Endothelial cell of umbilical vein (primary cell): ENCODE measurements around the gene ACSL4. TPM values are rescaled to one million over a fixed set of nuclear protein-coding genes. Genes with fewer than 3 reads are reported as not detected.

Source experiments
- BruUV-seq: library from RNA; stranded (reverse); fragments of 400-500 nt; replicated peaks from 2 replicates; lab custom pipeline; 2021; lab: Mats Ljungman, UMichigan
- CTCF ChIA-PET: fragments of 300-600, 350-600 bp; sonication (Branson Sonifier 250); formaldehyde crosslinking; loops from one replicate; lab custom pipeline; 2021; ENCODE audit warnings: antibody characterized with exemption, inconsistent platforms; lab: Charles Lee
- POLR2A ChIA-PET: fragments of 300-600, 350-600 bp; sonication (Branson Sonifier 250); formaldehyde crosslinking; loops from one replicate; lab custom pipeline; 2021; ENCODE audit warnings: antibody characterized with exemption, inconsistent platforms; lab: Charles Lee
- DNase-seq: peaks from one replicate; pipeline ENCODE4 v3.0.0-alpha.2; 2011; ENCODE audit warnings: low read depth, low spot score
- FAIRE-seq: peaks from 2 replicates; lab custom pipeline; 2011; peaks lifted over from hg19 to GRCh38; lab: Jason Lieb, UNC
- H2AFZ ChIP-seq: 2 replicates; pipeline ENCODE4 v1.6.0; 2012; ENCODE audit warnings: low read depth, low read length, control low read depth, inconsistent platforms
- H3K27ac ChIP-seq: 2 replicates; pipeline ENCODE4 v1.5.1; 2011; ENCODE audit warnings: low read depth, mild to moderate bottlenecking, control low read depth, low read length, moderate library complexity; ENCODE audit not compliant: insufficient read depth
- H3K27me3 ChIP-seq, 2 experiments: 2 replicates each; pipeline versions ENCODE4 v1.6.0 to v1.6.1; 2011; ENCODE audit warnings: low read length in 2 of 2, mixed read lengths in 1 of 2; ENCODE audit not compliant: control insufficient read depth in 2 of 2, insufficient read depth in 2 of 2
- H3K36me3 ChIP-seq, 2 experiments: 2 replicates in 1 of 2; 3 replicates in 1 of 2; pipeline ENCODE4 v1.5.1; 2011; ENCODE audit warnings: low read length in 2 of 2, mild to moderate bottlenecking in 1 of 2, moderate library complexity in 1 of 2; ENCODE audit not compliant: control insufficient read depth in 2 of 2, insufficient read depth in 2 of 2; ENCODE audit errors: extremely low read depth in 1 of 2
- H3K4me1 ChIP-seq: 3 replicates; pipeline ENCODE4 v1.5.1; 2011; ENCODE audit warnings: mild to moderate bottlenecking, low read length; ENCODE audit not compliant: control insufficient read depth, insufficient read depth; ENCODE audit errors: extremely low read depth
- H3K4me2 ChIP-seq: 2 replicates; pipeline ENCODE4 v1.6.1; 2011; ENCODE audit warnings: low read length, control low read depth, mixed read lengths; ENCODE audit not compliant: insufficient read depth
- H3K4me3 ChIP-seq, 3 experiments: fragments of 200-600 bp in 1 of 3; sonication (generic), shearing (Covaris generic) in 1 of 3; replicated peaks in 1 of 3; 2 replicates each; pipeline ENCODE4 v1.5.1; 2011 to 2016; ENCODE audit warnings: control low read depth in 3 of 3, low read length in 3 of 3, mild to moderate bottlenecking in 2 of 3, inconsistent platforms in 1 of 3, low read depth in 1 of 3, moderate library complexity in 1 of 3; ENCODE audit not compliant: insufficient read depth in 1 of 3
- H3K79me2 ChIP-seq: 2 replicates; pipeline ENCODE4 v1.6.0; 2012; ENCODE audit warnings: low read length, inconsistent platforms; ENCODE audit not compliant: control insufficient read depth, insufficient read depth
- H3K9ac ChIP-seq: replicated peaks from 2 replicates; pipeline ENCODE3; 2011; ENCODE audit warnings: low read length, control low read depth; ENCODE audit not compliant: insufficient read depth; ENCODE audit errors: extremely low read depth
- H3K9me1 ChIP-seq: replicated peaks from 3 replicates; pipeline ENCODE4 v1.6.0; 2011; ENCODE audit warnings: mild to moderate bottlenecking, low read length; ENCODE audit not compliant: control insufficient read depth, insufficient read depth; ENCODE audit errors: extremely low read depth
- H3K9me3 ChIP-seq: replicated peaks from 2 replicates; pipeline ENCODE4 v1.5.1; 2012; ENCODE audit warnings: low read length, inconsistent platforms; ENCODE audit not compliant: control insufficient read depth, insufficient read depth
- H4K20me1 ChIP-seq: replicated peaks from 2 replicates; pipeline ENCODE3; 2011; ENCODE audit warnings: mild to moderate bottlenecking, low read length; ENCODE audit not compliant: control insufficient read depth, insufficient read depth; ENCODE audit errors: extremely low read depth
- EZH2 ChIP-seq: IDR thresholded peaks from 2 replicates; pipeline ENCODE4 v1.6.1; 2012; ENCODE audit warnings: borderline replicate concordance, low read depth, mild to moderate bottlenecking, moderate library complexity, low read length, inconsistent platforms; ENCODE audit not compliant: severe bottlenecking
- FOS ChIP-seq: IDR thresholded peaks from 2 replicates; pipeline ENCODE4 v1.6.1; 2011; ENCODE audit warnings: mild to moderate bottlenecking, low read length, moderate library complexity, borderline replicate concordance; ENCODE audit not compliant: insufficient read depth
- GATA2 ChIP-seq: IDR thresholded peaks from 2 replicates; pipeline ENCODE4 v1.7.0; 2011; ENCODE audit warnings: low read depth, mild to moderate bottlenecking, moderate library complexity, mixed read lengths, low read length; ENCODE audit not compliant: insufficient read length, insufficient read depth
- JUN ChIP-seq: IDR thresholded peaks from 2 replicates; pipeline ENCODE4 v1.6.1; 2011; ENCODE audit warnings: borderline replicate concordance, low read depth; ENCODE audit not compliant: insufficient read length, insufficient read depth
- MYC ChIP-seq: IDR thresholded peaks from one replicate; pipeline ENCODE4 v1.6.1; 2011; ENCODE audit warnings: mild to moderate bottlenecking, low read depth, low read length
- POLR2A ChIP-seq: IDR thresholded peaks from 2 replicates; pipeline ENCODE4 v1.6.1; 2012; ENCODE audit warnings: low read depth, mild to moderate bottlenecking, control low read depth, low read length
- POLR2AphosphoS5 ChIP-seq: IDR thresholded peaks from 2 replicates; pipeline ENCODE4 v1.6.1; 2012; ENCODE audit warnings: low read depth, mild to moderate bottlenecking, control low read depth, low read length, moderate library complexity; ENCODE audit not compliant: insufficient read depth
- dilution Hi-C: fragments of 300-500 bp; cut with MboI; formaldehyde crosslinking; loops from one replicate; pipeline ENCODE4 v1.15.0; 2019; ENCODE audit warnings: low sequenced_read_pairs; ENCODE audit not compliant: extremely low pct_ligation_motif_present
- intact Hi-C: fragments of 100-400 bp; cut with micrococcal nuclease; formaldehyde crosslinking; loops from one replicate; pipeline ENCODE4 v1.10.0; 2022
- polyA plus RNA-seq, 4 experiments: library from polyadenylated mRNA; depleted of rRNA in 3 of 4; stranded (reverse) in 3 of 4; unstranded in 1 of 4; fragments of >200 nt; gene quantifications; 2 replicates each; pipeline versions ENCODE4 v1.2.1 to v1.2.3, GENCODE V29; 2011 to 2012; ENCODE audit warnings: missing spikeins in 1 of 4
- total RNA-seq: library from RNA; stranded (reverse); gene quantifications from 2 replicates; pipeline ENCODE4 v1.2.3, GENCODE V29; 2021
- TF ChIP-seq, protein P1 (sequence below), 2 donors: IDR thresholded peaks; 1 replicate in 1 of 2; 2 replicates in 1 of 2; pipeline ENCODE4 v1.5.1; 2011; ENCODE audit warnings: low read length in 2 of 2, mild to moderate bottlenecking in 2 of 2, moderate library complexity in 2 of 2, control low read depth in 1 of 2, inconsistent platforms in 1 of 2, low read depth in 1 of 2; ENCODE audit not compliant: insufficient read depth in 1 of 2; ENCODE audit errors: extremely low read depth in 1 of 2
- TF ChIP-seq, protein P2 (sequence below): IDR thresholded peaks from 2 replicates; pipeline ENCODE4 v1.6.1; 2011; ENCODE audit not compliant: insufficient read depth, insufficient read length

Gene ACSL4
- total and polyA plus RNA-seq, 2 donors (not counting 3 experiments of a cell fraction or from before 2014, with no cell fraction given): 20.7 to 85.5 TPM

DNA sequence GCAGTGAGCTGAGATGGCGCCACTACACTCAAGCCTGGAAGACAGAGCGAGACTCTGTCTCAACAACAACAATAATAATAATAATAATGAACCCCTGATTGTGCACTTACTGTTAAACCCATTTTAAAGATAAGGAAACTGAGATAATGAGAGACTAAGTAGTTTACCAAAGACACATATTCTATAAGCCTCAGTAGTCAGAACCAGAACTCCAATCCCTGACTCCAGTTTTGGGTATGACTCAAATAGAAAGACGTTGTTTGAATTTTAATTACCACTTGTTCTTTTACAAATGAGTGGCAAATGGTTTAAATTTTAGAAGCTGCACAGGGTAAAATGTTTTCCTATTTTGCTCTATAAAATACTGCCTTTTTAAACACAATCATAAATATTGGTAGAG lies 37.4 kb downstream of the ACSL4 start:
- POLR2A ChIA-PET: no interaction called here
- intact Hi-C loops: no loop called here
- no peak overlapping the region for H3K4me3 ChIP-seq
- H3K27ac ChIP-seq: no peak overlapping the region
- TF ChIP-seq POLR2AphosphoS5 (no peak), JUN (no peak), FOS (no peak), EZH2 (no peak), GATA2 (no peak), POLR2A (no peak), MYC (no peak)
- TF ChIP-seq, protein P1, sequence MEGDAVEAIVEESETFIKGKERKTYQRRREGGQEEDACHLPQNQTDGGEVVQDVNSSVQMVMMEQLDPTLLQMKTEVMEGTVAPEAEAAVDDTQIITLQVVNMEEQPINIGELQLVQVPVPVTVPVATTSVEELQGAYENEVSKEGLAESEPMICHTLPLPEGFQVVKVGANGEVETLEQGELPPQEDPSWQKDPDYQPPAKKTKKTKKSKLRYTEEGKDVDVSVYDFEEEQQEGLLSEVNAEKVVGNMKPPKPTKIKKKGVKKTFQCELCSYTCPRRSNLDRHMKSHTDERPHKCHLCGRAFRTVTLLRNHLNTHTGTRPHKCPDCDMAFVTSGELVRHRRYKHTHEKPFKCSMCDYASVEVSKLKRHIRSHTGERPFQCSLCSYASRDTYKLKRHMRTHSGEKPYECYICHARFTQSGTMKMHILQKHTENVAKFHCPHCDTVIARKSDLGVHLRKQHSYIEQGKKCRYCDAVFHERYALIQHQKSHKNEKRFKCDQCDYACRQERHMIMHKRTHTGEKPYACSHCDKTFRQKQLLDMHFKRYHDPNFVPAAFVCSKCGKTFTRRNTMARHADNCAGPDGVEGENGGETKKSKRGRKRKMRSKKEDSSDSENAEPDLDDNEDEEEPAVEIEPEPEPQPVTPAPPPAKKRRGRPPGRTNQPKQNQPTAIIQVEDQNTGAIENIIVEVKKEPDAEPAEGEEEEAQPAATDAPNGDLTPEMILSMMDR (IDR thresholded peaks at IDR 0.05; ENCODE audit: extremely low read depth in 1 of 2, insufficient read depth in 1 of 2, low read depth in 1 of 2, low read length in 2 of 2): no peak
- TF ChIP-seq, protein P2, sequence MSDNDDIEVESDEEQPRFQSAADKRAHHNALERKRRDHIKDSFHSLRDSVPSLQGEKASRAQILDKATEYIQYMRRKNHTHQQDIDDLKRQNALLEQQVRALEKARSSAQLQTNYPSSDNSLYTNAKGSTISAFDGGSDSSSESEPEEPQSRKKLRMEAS: no peak
- H3K9me1 ChIP-seq: no peaks in the 10 kb centered on the region
- H3K9me3 ChIP-seq: no peaks in the 10 kb centered on the region
- no TSS peak for BruUV-seq
- dilution Hi-C loops: no loop called here
- no peak overlapping the region for H3K4me2 ChIP-seq
- no peaks in the 10 kb centered on the region for H3K27me3 ChIP-seq
- H3K79me2 ChIP-seq: peaks cover 91% of the 10 kb centered on the region
- no peak overlapping the region for H2AFZ ChIP-seq
- H3K9ac ChIP-seq: no peak overlapping the region
- no peaks in the 10 kb centered on the region for H3K4me1 ChIP-seq
- no peaks in the 10 kb centered on the region for H3K36me3 ChIP-seq
- FAIRE-seq (no peak), DNase-seq (no peak)
- H4K20me1 ChIP-seq: no peaks in the 10 kb centered on the region
- CTCF ChIA-PET: interaction anchor here (1.3 kb wide), 1 partner anchor 161 kb away, joined by 5 read pairs; no protein-coding TSS in a partner anchor
